ENCODE data around the gene FGF3.

Gene FGF3

GRCh38 chr11:69822676-69823494 is 3.7 kb upstream of the FGF3 start:
- no peak for TF ChIP-seq CTCF (IDR thresholded peaks at IDR 0.05; ENCODE audit: extremely low read depth, missing control alignments)
- no peak for DNase-seq (ENCODE audit: low spot score)

- DNase-seq (ENCODE audit: low spot score), result no peak
- TF ChIP-seq CTCF (IDR thresholded peaks at IDR 0.05; ENCODE audit: extremely low read depth, missing control alignments), result no peak
Measured at GRCh38 chr11:69821511-69822040, 2.4 kb upstream of the FGF3 start.

GRCh38 chr11:69820441-69820840 is 1.2 kb upstream of the FGF3 start:
- TF ChIP-seq CTCF (IDR thresholded peaks at IDR 0.05; ENCODE audit: extremely low read depth, missing control alignments), result no peak
- DNase-seq (ENCODE audit: low spot score), result no peak

- no peak for DNase-seq (ENCODE audit: low spot score)
- TF ChIP-seq CTCF (IDR thresholded peaks at IDR 0.05; ENCODE audit: extremely low read depth, missing control alignments), result no peak
Measured at GRCh38 chr11:69819541-69820070, 390 bp upstream of the FGF3 start.

GRCh38 chr11:69818231-69818602 is 999 bp downstream of the FGF3 start:
- TF ChIP-seq CTCF (IDR thresholded peaks at IDR 0.05; ENCODE audit: extremely low read depth, missing control alignments), result no peak
- DNase-seq (ENCODE audit: low spot score), result no peak

GRCh38 chr11:69817265-69818230 is 1.7 kb downstream of the FGF3 start:
- TF ChIP-seq CTCF (IDR thresholded peaks at IDR 0.05; ENCODE audit: extremely low read depth, missing control alignments), result no peak

More at GRCh38 chr11:69817265-69818230, 1.7 kb downstream of the FGF3 start:
- peak; percentile 52 for DNase-seq (ENCODE audit: low spot score)
